ENCODE measurements around the gene ZER1. TPM values are rescaled to one million over a fixed set of nuclear protein-coding genes. Genes with fewer than 3 reads are reported as not detected.
"Not testable (repeated sequence)": the region's sequence is repeated elsewhere in the genome, so short reads cannot be mapped to it uniquely, and the experiment has no call there.

ZER1 gene
- total RNA-seq (2014; rRNA removed; shearing (Covaris generic)): 15.1 and 23.0 TPM in 2 replicates

- in situ Hi-C loops (cut with HindIII; ENCODE audit: low sequenced_read_pairs): no loop called here
- peak; percentile 92 for DNase-seq (ENCODE audit: low spot score)
These were observed at the start of gene ZER1 for GRCh38 chr9:128771745-128772519. Gene ZER1 (minus strand): TSS chr9:128771927. CDS start chr9:128755565, 16,362 bp downstream.

- no peak for DNase-seq (ENCODE audit: low spot score)
- in situ Hi-C loops (cut with HindIII; ENCODE audit: low sequenced_read_pairs): no loop called here
These were observed 49.2 kb upstream of the ZER1 start for GRCh38 chr9:128820665-128821583.

DNA sequence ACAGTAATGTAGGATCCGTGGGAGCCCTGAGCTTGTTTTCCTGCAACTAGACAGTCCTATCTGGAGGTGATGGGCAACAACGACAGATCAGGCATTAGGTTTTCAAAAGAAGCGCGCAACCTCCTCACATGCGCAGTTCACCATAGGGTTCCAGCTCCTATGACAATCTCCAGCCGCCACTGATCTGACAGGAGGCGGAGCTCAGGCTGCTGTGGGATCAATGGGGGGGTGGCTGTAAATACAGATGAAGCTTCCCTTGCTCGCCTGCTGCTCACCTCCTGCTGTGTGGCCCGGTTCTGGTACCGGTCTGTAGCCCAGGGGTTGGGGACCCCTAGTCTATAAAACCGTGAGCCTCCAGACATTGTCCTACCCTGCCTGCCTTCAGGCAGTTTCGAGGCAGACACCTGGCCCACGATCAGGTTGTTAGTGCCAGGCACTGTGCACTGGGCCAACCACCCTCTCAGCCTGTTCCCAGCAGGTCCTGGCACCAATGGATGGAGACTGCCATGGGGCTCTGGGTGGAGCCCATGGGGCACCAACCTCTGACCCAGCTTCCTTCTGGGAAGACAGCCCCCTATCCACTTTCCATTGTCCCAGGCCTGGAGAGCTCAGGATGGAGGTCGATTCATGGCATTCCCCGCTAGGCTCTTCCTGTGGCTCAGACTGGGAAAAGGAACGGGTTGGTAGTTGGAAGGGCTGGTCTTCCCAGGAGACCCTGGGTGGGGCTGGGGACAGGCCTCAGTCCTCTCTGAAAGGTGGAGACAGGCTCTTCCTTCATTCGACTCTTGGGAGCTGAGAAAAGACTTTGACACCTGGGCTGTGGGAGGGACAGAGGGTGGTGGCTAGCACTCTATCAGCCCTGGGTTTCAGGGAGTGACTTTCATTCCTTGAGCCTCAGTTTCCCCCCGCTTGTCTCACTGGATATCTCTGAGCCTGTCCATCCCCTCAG is 48.3 kb upstream of the ZER1 start:
- peak; percentile 83 for DNase-seq (ENCODE audit: low spot score)
- in situ Hi-C loops (cut with HindIII; ENCODE audit: low sequenced_read_pairs): no loop called here

GRCh38 chr9:128818839-128819715 is 47.4 kb upstream of the ZER1 start:
- in situ Hi-C loops (cut with HindIII; ENCODE audit: low sequenced_read_pairs): no loop called here
- peak; percentile 35 for DNase-seq (ENCODE audit: low spot score)

- in situ Hi-C loops (cut with HindIII; ENCODE audit: low sequenced_read_pairs): no loop called here
- DNase-seq (ENCODE audit: low spot score): peak; percentile 96
These were observed 46.5 kb upstream of the ZER1 start, which contains the start of gene ENDOG for GRCh38 chr9:128818099-128818838. Gene ENDOG (plus strand): TSS chr9:128818500. CDS start chr9:128818685, 185 bp downstream.

DNA sequence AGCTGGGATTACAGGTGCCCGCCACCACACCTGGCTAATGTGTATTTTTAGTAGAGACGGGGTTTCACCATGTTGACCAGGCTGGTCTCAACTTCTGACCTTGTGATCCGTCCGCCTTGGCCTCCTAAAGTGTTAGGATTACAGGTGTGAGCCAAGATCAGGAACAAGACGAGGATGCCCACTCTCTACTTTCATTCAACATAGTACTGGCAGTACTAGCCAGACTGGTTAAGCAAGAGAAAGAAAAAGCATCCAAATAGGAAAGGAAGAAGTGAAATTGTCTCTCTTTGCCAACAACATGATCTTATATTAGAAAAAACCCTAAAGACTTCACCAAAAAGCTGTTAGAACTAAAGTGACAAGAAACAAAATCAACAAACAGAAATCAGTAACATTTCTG is 39.1 kb upstream of the ZER1 start:
- in situ Hi-C loops (cut with HindIII; ENCODE audit: low sequenced_read_pairs): no loop called here
- no peak for DNase-seq (ENCODE audit: low spot score)

DNA sequence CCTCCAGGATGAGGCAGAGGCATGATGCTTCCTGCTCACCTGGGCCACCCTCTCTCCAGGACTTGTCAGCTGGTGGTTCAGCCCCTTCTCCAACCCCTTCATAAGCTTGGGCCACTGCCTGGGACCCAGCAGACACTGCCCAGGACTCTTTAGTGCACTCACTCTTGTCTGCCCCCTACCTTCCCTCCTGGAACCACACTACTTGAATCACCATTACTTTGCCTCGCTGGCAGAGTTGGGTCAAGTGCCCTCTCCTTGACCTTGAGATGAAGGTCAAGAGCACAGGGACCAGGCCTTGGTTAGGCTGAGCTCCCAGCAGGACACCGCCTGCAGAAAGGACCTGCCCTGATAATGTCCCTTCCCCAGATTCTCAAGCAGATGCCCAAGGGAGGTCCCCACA is 38.1 kb upstream of the ZER1 start:
- DNase-seq (ENCODE audit: low spot score): no peak
- in situ Hi-C loops (cut with HindIII; ENCODE audit: low sequenced_read_pairs): loop anchor here (5.0 kb wide), 2 partner anchors 43 to 83 kb away; no protein-coding TSS in a partner anchor

DNA sequence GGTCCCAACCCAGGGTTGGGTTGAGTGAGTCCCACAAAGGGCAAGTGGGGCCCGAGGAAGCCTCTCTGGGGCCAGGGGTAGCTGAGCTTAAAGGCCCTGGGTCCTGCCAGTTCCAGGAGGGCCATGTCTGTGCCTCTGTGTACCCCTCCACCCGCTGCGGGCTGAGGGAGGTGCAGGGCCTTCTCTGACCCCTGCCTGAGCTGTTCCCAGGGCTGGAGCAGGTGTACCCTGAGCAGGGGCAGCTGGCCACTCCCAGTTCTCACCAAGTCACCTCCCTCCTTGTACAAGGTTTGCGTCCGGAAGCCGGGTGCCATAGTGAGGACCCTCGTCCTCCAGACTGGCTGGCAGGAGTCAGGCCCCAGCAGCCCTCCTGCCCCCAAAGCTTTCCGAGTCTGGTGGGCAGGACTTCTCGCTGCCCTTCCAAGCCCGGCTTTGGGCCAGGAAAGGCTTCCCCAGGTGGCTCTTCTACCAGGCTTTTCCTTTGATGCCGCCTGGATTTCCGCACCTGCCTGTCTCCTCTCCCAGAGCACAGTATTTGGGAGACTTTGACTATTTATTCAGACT is 37.4 kb upstream of the ZER1 start:
- DNase-seq (ENCODE audit: low spot score): no peak
- in situ Hi-C loops (cut with HindIII; ENCODE audit: low sequenced_read_pairs): loop anchor here (5.0 kb wide), 2 partner anchors 42 to 82 kb away; no protein-coding TSS in a partner anchor

GRCh38 chr9:128808543-128808942 is 36.8 kb upstream of the ZER1 start:
- in situ Hi-C loops (cut with HindIII; ENCODE audit: low sequenced_read_pairs): loop anchor here (5.0 kb wide), 2 partner anchors 41 to 81 kb away; no protein-coding TSS in a partner anchor
- DNase-seq (ENCODE audit: low spot score): no peak

- no peak for DNase-seq (ENCODE audit: low spot score)
- in situ Hi-C loops (cut with HindIII; ENCODE audit: low sequenced_read_pairs): loop anchor here (5.0 kb wide), 2 partner anchors 41 to 81 kb away; no protein-coding TSS in a partner anchor
These were observed 36.1 kb upstream of the ZER1 start for GRCh38 chr9:128807827-128808226.

DNA sequence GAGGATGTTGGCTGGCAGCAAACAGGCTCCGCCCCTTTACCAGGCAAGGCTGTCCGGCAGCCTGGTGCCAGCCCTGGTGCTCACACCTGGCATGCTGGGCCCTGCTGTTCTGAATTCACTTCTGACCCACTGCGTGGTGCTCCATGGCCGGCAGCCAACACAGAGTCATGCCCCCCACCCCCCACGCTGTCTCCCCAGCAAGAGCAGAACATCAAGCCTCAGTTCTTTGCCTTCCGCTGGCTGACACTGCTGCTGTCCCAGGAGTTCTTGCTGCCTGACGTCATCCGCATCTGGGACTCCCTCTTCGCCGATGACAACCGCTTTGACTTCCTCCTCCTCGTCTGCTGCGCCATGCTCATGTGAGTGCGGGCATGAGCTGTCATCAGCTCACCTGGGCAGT is 33.9 kb upstream of the ZER1 start:
- DNase-seq (ENCODE audit: low spot score): no peak
- in situ Hi-C loops (cut with HindIII; ENCODE audit: low sequenced_read_pairs): loop anchor here (5.0 kb wide), 2 partner anchors 38 to 78 kb away; no protein-coding TSS in a partner anchor

DNA sequence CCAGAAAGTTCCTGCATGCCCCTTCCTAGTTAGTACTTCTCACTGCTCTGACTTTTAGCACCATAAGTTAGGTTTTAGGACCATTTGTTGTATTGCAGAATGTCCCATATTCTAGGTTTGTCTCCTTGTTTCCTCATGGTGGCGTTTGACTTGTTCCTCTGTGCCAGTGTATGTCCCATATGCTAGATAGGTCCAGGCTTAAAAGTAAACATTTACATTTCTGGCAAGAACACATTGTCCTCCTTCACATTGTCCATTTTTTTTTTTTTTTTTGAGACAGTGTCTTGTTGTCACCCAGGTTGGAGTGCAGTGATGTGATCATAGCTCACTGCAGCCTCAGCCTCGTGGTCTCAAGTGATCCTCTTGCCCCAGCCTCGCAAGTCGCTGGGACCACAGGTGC is 30.8 kb upstream of the ZER1 start:
- in situ Hi-C loops (cut with HindIII; ENCODE audit: low sequenced_read_pairs): no loop called here
- DNase-seq (ENCODE audit: low spot score): no peak

GRCh38 chr9:128800061-128800460 is 28.3 kb upstream of the ZER1 start:
- in situ Hi-C loops (cut with HindIII; ENCODE audit: low sequenced_read_pairs): no loop called here
- no peak for DNase-seq (ENCODE audit: low spot score)

- in situ Hi-C loops (cut with HindIII; ENCODE audit: low sequenced_read_pairs): no loop called here
- no peak for DNase-seq (ENCODE audit: low spot score)
These were observed 27.2 kb upstream of the ZER1 start for GRCh38 chr9:128798896-128799295.

- in situ Hi-C loops (cut with HindIII; ENCODE audit: low sequenced_read_pairs): not testable (repeated sequence)
These were observed 23.2 kb upstream of the ZER1 start for GRCh38 chr9:128794961-128795360.

DNA sequence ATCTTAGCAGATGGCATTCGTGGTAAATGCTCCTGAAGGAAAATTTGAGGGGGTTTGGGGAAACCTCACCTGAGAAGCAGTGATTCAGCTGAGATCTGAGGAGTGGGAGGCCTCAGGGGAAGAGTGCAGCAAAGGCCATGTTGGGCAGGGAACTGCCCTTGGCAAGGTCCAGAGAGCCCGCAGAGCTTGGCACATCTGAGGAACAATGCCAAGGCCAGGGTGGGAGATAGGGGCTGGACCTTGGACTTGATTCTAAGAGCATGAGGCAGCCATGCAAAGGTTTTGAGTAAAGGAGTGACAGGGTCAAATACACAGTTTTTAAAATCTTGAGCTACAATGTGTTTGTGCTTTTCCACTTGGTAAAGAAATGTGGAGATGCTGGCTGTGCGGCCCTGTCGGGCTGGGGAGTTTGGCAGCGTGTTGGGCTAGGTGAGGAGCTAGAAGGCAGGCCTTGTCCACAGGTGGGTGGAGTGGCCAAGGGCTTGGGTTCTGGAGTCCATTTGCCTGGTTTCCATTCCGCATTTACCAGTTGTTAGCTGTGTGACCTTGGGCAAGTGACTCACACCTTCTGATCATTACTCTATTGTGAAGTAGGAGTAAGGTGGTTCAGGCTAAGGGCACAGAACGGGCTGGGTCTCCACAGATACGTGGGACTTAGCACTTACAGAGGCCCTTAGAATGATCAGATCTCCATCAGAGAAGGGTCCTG is 21.4 kb upstream of the ZER1 start:
- no peak for DNase-seq (ENCODE audit: low spot score)
- in situ Hi-C loops (cut with HindIII; ENCODE audit: low sequenced_read_pairs): no loop called here

More at GRCh38 chr9:128794961-128795360, 23.2 kb upstream of the ZER1 start:
- DNase-seq (ENCODE audit: low spot score): not testable (repeated sequence)
